Measurements from ENCODE around the gene VSIG8.

DNA sequence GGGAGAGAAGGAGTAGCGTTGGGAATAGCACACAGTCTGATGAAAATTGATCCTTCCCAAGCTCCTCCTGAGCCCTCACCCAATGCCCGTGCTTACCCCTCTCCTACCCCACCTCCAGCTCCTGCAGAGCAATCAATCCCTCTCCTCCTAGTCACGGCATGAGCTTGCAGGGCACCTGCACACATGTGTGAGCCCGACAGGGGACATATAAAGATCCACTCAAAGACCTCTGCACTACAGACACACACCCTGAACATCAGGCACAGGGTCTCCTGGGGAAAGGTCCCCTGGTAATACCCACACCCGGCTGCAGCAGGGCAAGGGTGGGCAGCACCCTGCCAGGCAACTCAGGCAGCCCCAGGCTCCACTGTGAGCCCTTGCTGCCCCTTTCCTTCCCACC is 426 bp downstream of the VSIG8 start:
- no peak for TF ChIP-seq CTCF (IDR thresholded peaks at IDR 0.05)
- TF ChIP-seq POLR2A (IDR thresholded peaks at IDR 0.05) = no peak

Measured in ovary (tissue), 3 donors.